A375 (cell line): ENCODE results near the gene JMJD1C. TPM values are rescaled to one million over a fixed set of nuclear protein-coding genes. Genes with fewer than 3 reads are reported as not detected.

Source experiments
- small RNA-seq: library from RNA; depleted of rRNA; stranded (forward); fragments of <200 nt; gene quantifications from one replicate; pipeline ENCODE3, GENCODE V24; 2014
- total RNA-seq: library from RNA; depleted of rRNA; stranded (reverse); fragments of >200 nt; shearing (Covaris generic); gene quantifications from 2 replicates; pipeline ENCODE4 v1.2.3, GENCODE V29; 2014; rRNA removed

Gene JMJD1C, protein sequence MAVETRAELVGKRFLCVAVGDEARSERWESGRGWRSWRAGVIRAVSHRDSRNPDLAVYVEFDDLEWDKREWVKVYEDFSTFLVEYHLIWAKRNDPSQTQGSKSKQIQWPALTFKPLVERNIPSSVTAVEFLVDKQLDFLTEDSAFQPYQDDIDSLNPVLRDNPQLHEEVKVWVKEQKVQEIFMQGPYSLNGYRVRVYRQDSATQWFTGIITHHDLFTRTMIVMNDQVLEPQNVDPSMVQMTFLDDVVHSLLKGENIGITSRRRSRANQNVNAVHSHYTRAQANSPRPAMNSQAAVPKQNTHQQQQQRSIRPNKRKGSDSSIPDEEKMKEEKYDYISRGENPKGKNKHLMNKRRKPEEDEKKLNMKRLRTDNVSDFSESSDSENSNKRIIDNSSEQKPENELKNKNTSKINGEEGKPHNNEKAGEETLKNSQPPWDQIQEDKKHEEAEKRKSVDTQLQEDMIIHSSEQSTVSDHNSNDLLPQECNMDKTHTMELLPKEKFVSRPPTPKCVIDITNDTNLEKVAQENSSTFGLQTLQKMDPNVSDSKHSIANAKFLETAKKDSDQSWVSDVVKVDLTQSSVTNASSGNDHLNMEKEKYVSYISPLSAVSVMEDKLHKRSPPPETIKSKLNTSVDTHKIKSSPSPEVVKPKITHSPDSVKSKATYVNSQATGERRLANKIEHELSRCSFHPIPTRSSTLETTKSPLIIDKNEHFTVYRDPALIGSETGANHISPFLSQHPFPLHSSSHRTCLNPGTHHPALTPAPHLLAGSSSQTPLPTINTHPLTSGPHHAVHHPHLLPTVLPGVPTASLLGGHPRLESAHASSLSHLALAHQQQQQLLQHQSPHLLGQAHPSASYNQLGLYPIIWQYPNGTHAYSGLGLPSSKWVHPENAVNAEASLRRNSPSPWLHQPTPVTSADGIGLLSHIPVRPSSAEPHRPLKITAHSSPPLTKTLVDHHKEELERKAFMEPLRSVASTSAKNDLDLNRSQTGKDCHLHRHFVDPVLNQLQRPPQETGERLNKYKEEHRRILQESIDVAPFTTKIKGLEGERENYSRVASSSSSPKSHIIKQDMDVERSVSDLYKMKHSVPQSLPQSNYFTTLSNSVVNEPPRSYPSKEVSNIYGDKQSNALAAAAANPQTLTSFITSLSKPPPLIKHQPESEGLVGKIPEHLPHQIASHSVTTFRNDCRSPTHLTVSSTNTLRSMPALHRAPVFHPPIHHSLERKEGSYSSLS (N-terminal part only)
- 39.8 and 47.3 TPM in 2 replicates for total RNA-seq

DNA sequence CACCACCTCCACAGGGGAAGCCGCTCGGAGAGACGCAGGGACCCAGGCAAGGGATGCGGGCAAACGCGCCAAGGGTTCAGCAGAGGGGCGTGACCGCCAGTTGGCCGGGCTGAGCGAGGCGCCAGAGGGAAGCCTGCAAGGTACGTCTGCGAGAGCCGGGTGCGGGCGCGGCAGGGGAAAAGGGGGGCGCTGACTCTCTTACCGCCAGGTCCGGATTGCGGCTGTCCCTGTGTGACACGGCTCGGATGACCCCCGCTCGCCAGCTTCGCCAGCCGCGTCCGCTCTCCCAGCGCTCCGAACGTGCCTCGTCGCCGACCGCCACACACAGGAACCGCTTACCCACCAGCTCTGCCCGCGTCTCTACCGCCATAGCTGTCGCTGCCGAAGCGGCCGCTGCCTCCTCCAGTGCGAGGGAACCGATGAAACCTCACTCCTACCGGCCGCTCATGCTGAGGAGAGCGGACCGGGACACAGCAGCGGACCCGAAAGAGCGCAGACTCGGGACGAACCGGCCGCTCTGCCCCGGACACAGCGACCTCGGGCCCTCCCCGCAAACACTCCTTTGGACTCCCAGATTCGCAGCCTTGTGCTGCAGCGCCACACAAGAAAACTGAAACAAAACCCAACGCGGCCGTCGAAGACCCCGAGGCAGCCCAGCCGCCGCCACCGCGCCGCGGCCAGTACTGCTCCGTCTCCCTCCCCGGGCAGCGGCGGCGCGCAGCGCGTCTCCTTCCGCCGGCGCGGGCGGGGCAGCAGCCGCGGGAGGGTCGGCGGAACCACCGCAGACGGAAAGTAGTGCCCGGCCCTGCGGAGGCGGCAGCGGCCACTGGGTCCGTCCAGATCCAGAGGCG is at the start of gene JMJD1C:
TSS of gene JMJD1C (minus strand) at position 685 of the 851 bp plus-strand sequence. CDS start at position 370, 315 bp downstream.

DNA sequence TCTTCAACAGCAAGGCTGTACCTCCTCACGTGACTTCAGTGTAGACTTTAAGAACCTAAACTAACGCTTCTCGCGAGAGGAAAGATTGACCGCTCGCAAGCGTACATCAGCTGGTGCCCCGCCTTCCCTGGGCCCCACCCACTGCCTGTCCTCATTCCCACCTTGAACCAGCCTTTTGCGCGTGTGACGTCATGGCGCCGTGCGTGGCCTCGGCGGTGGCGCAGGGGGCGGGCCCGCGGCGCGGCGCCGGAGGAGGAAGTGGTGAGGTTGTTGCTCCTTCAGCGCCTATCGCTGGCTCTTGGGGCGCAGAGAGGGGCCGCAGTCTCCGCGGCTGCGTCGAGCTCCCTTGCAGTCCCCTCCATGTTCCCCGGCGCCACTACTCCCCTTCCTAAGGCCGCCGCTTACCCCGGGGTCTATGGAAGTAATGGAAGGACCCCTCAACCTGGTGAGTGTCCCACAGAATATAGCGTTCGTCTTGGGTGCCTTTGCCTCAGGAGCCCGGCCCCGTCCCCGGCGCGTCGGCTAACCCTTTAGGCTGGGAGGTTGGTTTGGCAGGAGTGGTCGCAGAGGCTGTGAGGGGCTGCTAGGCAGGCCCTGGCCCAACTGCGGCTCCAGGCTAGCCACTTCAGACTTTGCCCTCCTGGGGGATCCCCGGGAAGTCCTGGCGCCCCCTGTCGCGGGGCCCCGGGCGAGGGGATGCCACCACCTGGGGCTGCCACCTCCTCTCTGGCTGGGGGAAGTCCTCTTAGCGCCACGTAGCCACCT is 332.5 kb downstream of the JMJD1C start, which contains the start of gene NRBF2:
TSS of gene NRBF2 (plus strand) at position 273 of the 765 bp plus-strand sequence. CDS start at position 416, 143 bp downstream.

Small RNA genes within 50 kb of the gene (small RNA-seq; reads per million reads assigned to genes)
- not detected for gene AC022022.1
- gene MIR1296: not detected

Other genes starting within 250 kb of the JMJD1C start
- gene REEP3, start 55.4 kb upstream of the JMJD1C start, total RNA-seq: 13.2 and 13.3 TPM in 2 replicates